Occipital lobe (tissue), 3 donors: ENCODE data around the gene LRFN5. TPM values are rescaled to one million over a fixed set of nuclear protein-coding genes. Genes with fewer than 3 reads are reported as not detected.
"Not testable (repeated sequence)": the region's sequence is repeated elsewhere in the genome, so short reads cannot be mapped to it uniquely, and the experiment has no call there.

Experiments used
- DNase-seq: peaks from one replicate; lab custom pipeline; 2025; lab: John Stamatoyannopoulos, UW
- small RNA-seq: library from RNA; depleted of rRNA; stranded (forward); fragments of <200 nt; gene quantifications from one replicate; pipeline ENCODE3, GENCODE V24; 2014
- total RNA-seq: library from RNA; depleted of rRNA; stranded (reverse); fragments of >200 nt; gene quantifications from one replicate; pipeline ENCODE4 v1.2.3, GENCODE V29; 2014

The LRFN5 gene
- total RNA-seq, 1 donor from 2014 or later, result 93.0 TPM

DNA sequence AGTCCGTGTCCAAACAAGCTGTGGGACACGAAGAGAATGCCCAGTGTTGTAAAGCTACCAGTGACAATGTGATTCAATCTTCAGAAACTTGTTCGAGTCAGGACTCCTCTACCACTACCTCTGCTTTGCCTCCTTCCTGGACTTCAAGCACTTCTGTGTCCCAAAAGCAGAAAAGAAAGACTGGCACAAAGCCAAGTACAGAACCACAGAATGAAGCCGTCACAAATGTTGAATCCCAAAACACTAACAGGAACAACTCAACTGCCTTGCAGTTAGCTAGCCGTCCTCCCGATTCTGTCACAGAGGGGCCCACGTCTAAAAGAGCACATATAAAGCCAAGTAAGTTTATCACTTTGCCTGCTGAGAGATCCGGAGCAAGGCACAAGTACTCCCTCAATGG is 284.9 kb downstream of the LRFN5 start:
- DNase-seq, result no peak

DNA sequence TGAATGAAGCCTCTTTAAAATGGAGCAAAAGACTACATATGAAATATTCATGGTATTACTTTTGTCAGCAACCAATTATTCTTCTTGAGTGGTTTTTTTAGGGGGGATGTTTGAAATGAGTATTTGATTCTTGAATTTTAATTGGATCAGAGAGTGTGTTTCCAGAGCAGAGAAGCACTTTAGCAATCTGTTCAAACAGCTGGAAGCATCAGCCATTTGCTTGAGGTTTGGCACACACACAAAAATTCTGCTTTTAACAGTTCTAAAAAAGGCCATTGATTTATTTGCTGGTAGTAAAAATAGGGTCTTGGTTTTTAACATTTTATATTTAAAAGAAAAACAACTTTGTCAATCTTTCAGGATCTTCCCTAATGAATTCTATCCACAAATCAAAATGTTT is 292.7 kb downstream of the LRFN5 start:
- DNase-seq, result no peak

DNA sequence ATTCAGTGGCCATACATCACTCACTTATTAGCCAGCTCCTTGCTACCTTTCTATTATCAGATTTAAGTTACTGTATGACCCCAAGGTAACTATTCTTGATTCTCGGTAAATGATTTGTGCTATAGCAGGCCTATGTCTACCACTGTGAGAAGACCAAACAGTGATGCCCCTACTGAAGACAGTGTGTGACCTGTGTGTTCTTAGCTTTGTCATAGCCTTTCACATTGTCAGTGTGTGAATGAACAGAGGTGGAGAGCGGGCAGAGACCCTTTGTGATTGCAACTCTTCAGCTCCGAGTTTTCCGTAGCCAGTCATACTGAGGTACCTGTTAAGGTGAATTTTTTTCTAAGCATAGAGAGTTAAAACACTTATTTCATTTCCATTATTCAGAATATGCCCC is 294.0 kb downstream of the LRFN5 start:
- DNase-seq, result no peak

DNA sequence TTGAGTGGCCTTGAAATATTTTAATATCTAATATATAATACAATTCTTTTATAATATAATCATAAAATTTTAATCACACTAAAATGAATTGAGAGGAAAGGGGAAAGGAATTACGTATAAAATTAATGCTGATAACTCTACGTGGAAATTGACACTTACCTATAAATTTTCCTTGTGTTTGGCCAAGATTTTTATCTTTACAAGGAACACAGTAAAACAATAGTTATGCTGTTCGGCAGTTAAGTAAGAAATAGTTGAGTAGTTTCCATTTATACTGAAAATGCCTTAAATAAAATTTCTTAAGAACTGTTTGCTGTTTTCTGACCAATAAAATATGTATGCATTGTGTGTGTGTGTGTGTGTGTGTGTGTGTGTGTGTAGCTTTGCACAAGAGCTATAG is 294.4 kb downstream of the LRFN5 start:
- no peak for DNase-seq

DNA sequence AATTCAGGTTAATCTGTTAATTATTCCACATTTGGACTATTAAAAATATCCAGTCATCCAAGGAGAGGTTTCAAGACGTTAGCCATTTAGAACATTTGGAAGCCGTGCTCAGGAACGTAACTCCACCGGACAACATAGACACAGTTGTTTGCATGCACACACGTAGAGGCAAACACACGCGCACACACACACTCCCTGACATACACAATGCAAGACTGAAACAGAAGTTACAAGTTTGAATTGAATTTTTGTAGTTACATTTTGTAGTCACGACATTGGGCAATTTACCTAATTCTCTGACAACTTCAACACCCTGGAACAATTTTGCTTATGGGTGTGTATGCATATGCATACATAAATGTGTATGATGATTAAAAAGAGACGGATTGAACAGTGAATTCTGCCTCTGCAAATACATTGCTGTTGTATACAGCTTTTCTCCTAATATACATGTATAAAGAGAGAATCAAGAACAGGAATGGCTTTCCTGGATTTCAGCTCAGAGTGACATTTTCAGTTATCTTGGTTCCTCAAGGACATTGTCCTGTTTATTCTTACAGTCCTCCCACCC is 298.8 kb downstream of the LRFN5 start:
- no peak for DNase-seq

DNA sequence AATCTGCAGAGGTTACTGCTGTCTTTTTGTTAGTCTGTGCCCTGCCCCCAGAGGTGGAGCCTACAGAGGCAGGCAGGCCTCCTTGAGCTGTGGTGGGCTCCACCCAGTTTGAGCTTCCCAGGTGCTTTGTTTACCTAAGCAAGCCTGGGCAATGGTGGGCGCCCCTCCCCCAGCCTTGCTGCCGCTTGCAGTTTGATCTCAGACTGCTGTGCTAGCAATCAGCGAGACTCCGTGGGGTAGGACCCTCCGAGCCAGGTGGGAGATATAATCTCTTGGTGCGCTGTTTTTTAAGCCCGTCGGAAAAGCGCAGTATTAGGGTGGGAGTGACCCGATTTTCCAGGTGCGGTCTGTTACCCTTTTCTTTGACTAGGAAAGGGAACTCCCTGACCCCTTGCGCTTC is 304.5 kb downstream of the LRFN5 start:
- DNase-seq, result not testable (repeated sequence)

DNA sequence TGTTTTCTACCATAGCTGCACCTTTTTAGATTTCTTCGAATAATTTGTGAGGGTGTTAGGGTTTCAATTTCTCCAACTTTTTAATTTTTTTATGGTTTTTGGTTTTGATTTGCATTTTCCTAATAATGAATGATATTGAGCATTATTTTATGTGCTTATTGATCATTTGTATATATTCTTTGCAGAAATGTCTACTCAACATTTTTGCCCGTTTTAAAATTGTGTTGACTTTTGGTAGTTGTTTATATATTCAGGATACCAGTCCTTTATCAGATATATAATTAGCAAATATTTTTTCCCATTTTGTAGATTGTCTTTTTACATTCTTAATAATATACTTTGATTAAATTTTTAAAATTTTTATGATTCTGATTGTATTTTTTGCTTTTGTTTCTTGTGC is 306.7 kb downstream of the LRFN5 start:
- no peak for DNase-seq

DNA sequence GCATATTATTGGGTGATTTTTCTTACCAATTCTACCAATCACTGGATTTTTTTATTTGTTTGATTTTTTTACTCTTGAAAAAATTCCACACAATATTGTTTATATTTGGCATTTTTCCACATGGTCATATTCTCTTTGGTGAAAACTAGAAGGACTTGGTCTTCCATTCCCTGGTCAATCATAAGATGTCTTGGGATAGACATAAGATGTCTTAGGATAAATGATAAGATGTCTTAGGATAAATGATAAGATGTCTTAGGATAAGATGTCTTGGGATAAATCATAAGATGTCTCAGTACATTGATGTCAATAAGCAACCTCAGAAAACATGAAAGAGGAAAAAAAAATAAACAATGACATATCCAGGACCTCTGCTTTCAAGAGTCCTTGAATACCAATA is 309.1 kb downstream of the LRFN5 start:
- DNase-seq, result no peak

DNA sequence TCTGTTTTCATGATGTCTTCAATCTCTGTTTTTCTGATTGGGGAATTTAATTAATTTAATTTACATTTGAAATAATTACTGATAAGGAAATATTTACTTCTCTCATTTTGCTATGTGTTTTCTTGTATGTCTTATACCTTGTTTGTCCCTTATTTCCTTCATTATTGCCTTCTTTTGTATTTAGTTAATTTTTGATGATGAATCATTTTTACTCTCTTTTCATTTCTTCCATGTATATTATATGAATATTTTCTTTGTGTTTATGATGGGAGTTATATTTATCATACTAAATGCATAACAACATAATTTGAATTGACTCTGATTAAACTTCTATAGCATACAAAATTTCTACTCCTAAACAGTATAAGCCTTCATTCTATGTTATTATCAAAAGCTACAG is 309.6 kb downstream of the LRFN5 start:
- DNase-seq, result no peak

DNA sequence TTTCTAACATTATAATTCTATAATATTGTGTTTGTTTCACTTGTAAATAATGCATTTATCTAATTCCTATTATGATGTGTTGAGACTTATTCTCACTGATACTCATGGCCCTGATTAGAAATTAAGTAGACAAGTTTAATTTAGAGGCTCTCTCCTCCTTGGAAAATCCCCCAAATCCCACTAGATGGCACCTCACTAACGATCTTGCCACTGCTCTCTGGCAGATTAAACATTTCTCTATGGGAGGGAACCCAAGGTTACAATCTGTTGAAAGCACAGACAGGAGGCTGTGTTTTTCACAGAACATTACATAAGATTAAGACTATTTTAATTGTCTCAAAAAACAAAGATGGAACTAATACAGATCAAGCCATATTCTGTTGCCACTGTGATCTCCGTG is 318.7 kb downstream of the LRFN5 start:
- no peak for DNase-seq

DNA sequence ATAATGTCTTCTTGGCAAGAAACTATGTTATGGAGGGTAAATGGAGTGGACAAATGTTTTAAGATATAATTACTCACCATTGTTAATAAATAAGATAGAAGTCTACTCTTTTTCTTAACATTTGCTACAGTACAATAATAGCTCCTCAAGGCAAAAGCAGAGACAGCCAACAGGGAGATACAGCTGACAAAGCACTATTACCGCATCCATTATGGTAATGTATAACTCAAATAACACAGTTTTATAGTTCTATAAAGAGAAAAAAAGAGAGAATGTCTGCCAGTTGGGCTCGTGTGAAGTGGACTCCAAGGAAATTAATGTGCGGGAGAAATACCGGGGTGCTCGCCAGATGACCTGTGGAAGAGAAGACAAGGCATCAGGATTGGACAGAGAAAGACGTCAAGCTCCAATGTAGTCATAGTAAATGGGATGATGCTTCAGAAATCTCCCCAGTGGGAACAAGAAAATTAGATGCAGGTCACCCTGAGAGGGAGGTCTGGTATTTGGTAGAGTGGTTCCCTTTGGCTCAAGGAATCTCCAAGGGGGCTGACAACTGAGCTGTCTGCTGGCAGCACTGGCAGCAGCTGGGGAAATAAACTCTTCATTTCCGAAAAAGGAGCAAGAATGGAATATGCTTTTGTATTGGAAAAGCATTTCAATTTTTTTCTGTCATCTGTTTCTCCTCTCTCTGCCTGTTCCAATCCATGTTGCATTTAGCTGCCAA is 343.9 kb downstream of the LRFN5 start:
- DNase-seq, result no peak

Small RNAs within 50 kb of the gene (small RNA-seq; reads per million reads assigned to genes)
- gene RF00322, result not detected
